Glomerular endothelial cell (primary cell): ENCODE measurements around the gene RXRA. TPM values are rescaled to one million over a fixed set of nuclear protein-coding genes. Genes with fewer than 3 reads are reported as not detected.

Source experiments
- DNase-seq: peaks from one replicate; pipeline ENCODE4 v3.0.0-alpha.2; 2011; ENCODE audit warnings: low read depth, low spot score; ENCODE audit errors: extremely low read depth
- total RNA-seq: library from RNA; depleted of rRNA; stranded (reverse); fragments of >200 nt; gene quantifications from 2 replicates; pipeline ENCODE4 v1.2.3, GENCODE V29; 2015

Gene RXRA
- total RNA-seq, 1 donor from 2014 or later = 29.2 TPM

DNA sequence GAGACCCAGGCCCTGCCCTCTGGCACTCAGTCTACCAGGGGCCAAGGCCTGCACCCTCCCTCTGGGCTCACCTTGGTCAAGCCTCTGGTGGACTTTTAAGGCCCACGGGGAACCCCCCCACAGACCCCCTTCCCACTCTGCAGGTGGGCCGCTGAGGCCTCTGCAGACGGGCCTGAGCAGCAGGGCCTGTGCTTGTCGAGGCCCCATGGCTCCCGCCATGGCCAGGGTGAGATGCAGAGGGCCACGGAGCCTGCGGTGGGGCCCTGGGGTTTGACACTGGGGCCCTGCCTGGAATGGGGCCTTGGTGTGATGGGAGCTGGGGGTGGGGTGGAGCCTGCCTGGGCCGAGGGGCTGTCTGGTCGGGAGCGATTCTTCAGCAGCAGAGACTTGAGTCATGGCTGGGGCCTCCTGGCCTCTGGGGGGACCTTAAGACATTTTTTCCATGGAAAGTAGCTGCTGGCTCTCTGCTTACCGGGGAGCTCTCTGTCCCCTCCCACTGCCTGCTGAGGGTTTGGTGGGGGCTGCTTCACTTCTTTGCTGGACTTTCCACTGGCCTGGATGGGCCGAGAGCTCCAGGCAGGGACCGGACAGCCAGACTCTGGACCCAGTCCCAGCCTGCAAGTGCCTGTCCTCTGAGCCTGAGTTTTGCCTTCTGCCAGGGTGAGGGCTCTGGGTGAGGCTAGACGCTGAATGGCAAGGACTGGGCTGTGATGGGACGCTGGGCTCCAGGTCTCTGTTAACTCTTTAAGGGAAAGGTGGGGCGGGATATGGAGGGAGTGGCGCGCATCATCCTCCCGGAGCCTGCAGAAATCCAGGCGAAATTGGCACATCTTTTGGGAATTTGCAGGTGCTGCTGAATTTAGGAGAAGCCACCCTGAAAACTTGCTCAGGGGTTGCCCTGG, 132.2 kb downstream of the RXRA start:
- DNase-seq = no peak

- no peak for DNase-seq
These were observed 132.9 kb downstream of the RXRA start for GRCh38 chr9:134459164-134459563.

- no peak for DNase-seq
These were observed 133.3 kb downstream of the RXRA start for GRCh38 chr9:134459573-134459972.

DNA sequence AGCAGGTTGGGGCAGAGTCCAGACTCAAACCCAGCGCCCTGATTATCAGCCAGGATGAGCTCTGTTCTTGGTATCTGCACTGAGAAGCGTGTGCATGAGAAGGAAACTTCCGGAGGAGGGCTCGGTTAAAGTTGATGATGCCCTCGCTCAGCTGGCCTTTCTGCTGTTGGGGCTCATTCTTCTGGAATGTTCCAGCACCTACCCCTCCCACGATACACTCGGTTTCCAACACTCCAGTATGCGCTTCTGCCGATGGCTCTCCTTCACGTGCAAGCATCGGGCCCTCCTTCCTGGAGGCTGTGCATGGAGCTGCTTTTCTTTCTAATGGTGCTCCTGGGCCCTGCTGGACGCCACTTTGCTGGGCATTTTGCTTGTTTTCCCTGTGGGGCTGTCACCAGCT, 134.0 kb downstream of the RXRA start:
- no peak for DNase-seq

- no peak for DNase-seq
These were observed 134.6 kb downstream of the RXRA start for GRCh38 chr9:134460896-134461295.

- DNase-seq = no peak
These were observed 135.2 kb downstream of the RXRA start for GRCh38 chr9:134461426-134461982.

- DNase-seq = no peak
These were observed 136.1 kb downstream of the RXRA start for GRCh38 chr9:134462318-134462717.

DNA sequence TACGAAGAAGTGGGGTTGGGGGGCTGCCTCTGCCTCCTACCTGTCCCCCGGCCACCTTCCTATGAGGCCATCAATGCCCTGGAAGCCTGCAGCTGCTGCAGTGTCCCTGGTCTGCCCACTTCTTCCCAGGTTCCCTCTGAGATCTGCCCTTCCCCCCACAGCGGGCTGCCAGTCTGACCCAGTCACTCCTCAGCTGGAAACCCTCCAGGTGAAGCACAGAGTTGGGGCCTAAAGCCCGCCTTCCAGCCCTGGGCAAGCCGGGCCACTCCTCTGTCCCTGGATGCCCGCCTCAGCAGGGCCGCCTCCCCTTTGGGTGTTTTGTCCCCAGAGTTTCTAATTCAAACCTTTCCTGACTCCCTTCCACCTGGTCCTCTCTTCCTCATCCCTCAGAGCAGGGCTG, 137.0 kb downstream of the RXRA start:
- DNase-seq = no peak

GRCh38 chr9:134466869-134467616, 140.8 kb downstream of the RXRA start:
- no peak for DNase-seq

DNA sequence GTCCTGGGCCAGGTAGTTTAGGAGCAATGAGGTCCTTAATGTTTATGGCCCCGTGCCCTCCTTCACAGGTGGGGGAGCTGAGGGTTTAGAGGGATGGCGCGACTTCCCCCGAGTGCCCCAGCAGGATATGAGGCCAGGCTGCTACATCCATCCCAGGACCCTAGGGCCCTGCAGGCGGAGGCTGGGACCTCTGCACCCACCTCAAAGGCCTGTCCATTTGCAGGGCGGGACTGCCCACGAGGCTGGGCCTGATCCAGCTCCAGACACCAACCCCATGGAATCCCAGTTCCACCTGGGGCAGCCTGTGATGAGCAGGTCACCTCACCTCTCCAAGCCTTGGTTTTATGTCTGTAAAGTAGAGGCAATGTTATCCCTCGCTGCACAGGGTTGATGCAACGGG, 142.1 kb downstream of the RXRA start:
- DNase-seq = no peak

- DNase-seq = no peak
These were observed 143.0 kb downstream of the RXRA start for GRCh38 chr9:134469041-134469875.

DNA sequence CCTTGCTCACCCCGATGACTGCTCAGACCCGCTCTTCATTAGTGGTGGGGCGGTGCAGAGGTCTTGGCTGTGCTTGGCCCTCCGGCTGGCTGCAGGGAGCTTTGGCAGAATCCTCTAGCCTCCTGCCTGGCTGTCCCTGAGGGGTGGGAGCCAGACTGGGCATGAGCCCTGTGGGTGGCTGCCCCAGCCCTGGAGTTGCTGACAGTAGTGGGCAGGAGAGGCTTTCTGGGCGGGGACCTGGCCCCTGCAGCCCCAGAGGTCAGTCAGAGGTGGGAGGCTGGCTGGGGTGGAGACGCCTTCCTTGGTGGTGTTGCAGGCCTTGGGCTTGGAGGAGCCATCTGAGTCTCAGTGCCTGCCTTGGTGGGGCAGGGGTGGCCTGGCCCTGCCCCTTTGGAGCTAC, 146.0 kb downstream of the RXRA start:
- no peak for DNase-seq

GRCh38 chr9:134473141-134474054, 147.1 kb downstream of the RXRA start:
- DNase-seq = no peak

GRCh38 chr9:134474055-134474370, 147.8 kb downstream of the RXRA start:
- DNase-seq = no peak

DNA sequence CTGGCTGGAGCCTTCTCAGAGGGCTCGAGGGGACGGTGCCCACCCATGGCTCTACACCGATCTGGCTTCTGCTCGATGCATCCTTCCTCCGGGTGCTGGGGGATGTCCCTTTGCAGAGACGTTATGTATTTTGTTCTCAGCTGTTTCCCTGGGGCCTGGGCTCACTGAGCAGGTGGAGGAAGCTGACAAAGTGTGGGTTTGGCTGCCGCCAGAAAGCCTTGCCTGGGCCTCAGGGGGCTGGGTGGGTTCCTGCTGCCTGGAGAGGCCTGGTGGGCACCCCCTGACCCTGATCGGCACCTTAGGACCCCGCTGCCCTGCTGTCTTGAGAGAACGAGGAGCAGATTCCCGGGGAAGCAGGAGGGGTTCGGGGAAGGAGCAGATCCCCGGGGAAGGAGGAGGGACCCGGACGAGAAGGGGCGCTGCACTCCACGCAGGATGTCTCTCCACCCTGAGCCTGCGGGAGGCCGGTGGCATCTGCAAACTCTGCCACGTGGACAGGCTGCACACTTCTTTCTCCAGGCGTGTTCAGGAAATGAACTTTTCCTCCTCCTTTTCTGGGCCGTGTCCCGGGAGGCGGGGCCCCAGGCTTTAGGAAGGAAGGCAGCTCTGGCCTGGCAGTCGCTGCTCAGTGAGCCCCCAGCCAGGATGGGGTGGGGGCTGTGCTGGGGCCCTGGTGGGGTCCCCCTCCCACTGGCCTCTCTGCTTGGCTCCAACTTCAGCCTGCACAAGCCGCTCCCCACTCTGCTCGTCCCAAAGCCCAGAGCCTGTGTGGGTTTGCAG, 148.9 kb downstream of the RXRA start:
- peak; percentile 9 for DNase-seq

GRCh38 chr9:134476272-134476941, 150.2 kb downstream of the RXRA start:
- no peak for DNase-seq

DNA sequence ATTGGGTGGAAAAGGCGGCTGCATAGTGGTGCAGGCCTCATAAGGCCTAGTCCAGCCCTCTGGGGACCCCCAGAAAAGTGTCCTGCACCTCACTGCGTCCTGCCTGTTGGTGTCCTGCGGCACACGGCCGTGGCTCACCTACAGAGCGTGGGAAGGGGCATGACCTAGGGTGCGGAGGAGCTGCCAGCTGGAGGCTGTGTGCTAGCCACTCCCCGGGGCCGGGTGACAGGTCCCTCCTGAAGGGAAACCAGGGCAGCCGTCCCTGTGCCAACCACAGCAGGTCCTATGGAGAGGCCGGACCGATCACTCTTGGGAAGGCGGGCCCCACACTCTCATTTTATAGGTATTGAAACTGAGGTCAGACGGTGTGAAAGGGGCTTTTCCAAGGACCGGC, 150.7 kb downstream of the RXRA start:
- DNase-seq = no peak

- no peak for DNase-seq
These were observed 151.2 kb downstream of the RXRA start for GRCh38 chr9:134477342-134477925.
